Measurements from ENCODE around the gene TSEN54.
"Not testable (repeated sequence)": the region's sequence is repeated elsewhere in the genome, so short reads cannot be mapped to it uniquely, and the experiment has no call there.

The TSEN54 gene

DNA sequence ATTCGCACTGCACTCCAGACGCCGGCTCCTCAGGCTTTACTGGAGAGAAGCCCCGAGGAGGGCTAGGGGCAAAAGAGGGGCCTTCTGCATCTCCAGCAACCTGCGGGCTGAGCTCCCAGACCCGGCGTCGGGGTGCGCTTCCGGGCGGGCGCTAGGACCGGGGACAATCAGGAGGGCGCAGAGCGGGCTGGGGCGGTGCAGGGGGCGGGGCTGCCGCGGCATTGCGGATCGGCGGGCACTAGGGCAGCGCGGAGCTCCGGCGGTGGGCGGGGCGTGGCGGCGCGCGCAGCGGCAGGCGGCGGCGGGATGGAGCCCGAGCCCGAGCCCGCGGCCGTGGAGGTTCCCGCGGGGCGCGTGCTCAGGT is at the start of gene TSEN54:
Gene TSEN54 (plus strand): TSS at position 274 of the 364 bp plus-strand sequence. CDS start 33 bp downstream, at position 307.
- peak; percentile 95 for DNase-seq

DNA sequence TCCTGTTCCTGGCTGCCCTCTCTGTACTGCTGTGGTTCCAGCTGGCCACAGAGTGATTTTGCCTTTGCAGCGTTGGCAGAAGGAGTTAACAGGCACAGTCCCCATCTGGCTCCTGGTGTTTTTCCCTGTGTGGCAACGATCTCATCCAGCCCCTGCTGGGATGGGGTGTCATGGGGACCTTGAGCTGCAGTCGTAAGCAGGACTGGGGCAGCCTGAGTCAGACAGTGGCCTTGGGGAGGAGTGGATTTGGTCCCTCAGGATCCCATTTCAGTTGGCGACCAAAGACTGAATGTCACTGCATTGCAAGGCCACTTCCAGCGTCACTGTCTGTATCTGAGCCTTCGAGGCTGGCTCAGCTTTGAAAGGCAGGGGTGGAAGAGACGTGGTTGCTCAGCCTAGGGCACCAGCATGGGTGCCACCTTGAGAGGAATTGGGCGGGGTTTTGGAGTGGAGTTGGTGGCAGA is 48.0 kb upstream of the TSEN54 start:
- no peak for DNase-seq

DNA sequence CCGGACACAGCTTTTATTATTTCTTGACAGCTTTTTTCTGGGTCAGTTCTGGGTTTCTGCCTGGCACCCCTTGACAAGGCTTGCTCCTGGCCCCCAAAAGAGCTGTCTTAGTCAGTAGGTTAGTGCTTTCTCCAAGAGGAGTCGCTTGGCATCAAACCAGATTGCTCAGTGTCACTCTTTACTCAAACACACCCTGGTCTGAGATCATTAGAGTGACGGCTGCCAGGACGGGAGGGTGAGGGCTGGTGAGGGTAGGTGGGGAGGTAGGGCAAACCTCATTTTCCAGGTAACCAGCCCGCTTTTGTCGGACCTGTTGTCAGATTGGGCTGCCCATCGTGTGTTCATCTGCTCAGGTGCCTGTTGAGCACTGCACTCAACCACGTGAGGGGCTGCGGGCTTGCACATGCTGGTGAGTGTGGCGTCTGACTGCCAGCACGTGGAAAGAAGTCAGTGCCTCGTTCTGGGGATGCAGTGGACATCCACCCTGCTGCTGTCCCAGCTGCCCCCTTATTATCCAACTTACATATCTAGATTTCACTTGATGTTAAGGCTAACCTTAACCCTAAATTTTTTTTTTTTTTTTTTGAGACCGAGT is 47.5 kb upstream of the TSEN54 start:
- DNase-seq: no peak

DNA sequence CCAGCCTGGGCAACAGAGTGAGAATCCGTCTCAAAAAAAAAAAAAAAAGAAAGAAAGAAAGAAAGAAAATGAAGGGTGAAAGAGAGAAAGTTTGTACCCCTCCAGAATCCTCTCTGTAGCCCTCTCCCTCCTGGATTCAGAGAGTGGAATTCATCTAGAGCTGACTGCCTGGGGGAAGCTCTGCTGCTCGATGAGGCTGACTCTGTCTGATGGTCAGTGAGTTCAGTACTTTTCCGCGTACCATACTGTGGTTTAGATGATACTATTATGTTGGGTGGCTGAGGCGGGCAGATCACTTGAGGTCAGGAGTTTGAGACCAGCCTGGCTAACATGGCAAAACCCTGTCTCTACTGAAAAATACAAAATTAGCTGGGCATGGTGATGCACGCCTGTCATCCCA is 45.1 kb upstream of the TSEN54 start:
- DNase-seq: no peak

DNA sequence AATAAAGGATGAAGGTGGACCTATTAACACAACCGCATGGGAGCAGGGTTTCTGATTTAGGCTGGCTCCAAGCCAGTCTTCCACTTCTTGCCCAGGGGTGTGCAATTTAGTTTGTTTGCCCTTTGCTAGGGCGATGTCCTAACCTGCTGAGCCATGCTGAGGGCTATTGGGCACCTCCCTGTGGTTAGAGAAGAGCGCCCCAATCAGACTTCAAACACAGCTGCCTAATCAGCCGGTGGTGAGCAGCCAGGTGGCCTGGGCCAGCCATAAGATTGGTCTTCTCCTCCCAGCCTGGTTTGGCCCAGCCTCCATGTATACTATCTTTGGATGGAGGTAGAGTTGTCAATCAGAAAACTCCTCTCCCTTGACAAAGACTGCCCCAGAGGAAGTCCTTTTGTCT is 44.2 kb upstream of the TSEN54 start:
- no peak for DNase-seq

DNA sequence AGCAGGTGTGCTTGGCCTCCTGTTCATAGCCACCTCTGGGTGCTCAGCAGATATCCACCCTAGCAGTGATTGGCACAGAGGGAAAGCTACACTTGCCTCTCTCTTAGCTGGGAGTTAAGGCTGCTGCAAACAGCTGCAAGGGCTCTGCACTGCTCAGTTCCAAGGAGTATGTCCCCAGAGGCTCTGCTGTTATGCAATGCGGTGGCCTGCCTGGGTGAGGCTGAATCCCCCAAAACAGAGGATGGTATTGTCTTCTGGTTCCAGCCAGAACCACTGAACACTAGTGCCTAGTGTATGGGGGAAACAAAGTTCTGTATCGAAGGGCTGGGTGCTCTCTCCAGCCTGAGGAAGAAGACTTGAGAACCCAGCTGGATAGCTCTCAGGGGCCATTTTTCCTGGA is 43.1 kb upstream of the TSEN54 start:
- DNase-seq: no peak

DNA sequence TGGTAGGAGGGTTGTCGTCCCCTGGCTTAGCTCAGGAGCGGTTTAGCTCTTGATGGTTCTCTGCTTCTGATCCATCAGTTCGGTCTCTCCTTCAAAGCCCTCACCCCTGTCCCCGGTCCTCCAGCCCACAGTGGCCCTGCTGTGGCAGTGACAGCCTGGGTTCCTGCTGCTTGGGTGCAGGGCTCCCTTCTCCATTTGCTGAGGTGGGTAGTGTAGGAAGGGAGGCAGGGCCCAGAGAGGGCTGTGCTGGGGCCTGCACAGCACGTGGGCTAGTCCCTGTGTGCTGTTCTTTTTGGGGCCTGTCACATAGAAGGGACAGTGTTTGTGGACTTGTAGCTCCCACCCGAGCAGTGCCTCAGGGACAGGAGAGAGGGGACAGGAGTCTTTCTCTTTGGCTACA is 41.6 kb upstream of the TSEN54 start:
- no peak for DNase-seq

DNA sequence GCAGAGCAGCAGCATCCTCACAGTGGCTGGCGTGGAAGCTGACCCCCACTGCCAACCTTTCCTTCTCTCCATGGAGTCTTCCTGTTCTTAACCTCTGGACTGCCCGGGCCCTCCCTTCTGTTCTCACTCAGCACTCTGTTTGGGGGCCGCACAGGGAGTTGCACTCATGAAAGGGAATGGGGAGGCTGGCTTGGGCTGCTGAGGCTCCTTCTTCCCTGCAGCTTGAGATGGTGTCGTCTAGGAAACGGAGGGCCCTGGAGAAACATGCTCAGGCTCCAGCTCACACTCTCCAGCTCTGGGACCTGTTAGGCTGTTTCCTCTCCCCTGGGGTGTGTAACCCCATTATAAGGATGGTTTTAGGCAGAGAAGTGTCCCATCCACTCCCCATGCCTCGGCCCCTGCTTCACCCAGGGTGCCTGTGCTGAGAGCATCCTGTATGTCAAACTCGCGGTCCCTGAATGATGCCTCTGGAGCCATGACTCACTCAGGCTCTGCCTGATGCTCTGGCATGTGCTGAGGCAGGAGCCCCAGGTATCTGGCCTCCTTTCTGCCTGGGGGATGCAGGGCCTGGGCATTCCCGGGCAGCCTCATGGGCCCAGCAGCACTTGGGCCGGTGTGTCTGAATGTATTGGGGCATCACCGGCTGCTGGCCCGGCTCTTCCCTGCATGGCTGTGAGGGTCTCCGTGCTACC is 41.0 kb upstream of the TSEN54 start:
- DNase-seq: no peak

DNA sequence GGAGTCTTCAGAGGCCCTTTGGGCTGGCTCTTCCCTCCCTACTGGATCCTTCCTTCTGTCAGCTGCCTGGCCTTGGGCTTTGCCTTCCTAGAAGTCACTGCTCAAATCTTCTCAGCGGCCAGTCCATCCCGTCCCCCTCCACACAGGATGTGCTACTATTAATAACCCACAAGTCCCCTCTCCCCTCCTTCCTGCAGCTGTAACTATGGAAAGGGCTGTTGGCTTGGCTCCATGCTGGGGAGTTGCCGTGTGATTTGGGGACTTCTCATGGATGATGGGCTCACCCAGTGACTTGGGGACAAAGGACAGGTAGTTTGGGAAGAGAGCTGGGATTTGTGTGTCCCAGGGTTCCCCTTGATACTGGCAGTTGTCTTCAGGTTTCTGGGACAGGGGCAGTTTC is 40.5 kb upstream of the TSEN54 start:
- no peak for DNase-seq

DNA sequence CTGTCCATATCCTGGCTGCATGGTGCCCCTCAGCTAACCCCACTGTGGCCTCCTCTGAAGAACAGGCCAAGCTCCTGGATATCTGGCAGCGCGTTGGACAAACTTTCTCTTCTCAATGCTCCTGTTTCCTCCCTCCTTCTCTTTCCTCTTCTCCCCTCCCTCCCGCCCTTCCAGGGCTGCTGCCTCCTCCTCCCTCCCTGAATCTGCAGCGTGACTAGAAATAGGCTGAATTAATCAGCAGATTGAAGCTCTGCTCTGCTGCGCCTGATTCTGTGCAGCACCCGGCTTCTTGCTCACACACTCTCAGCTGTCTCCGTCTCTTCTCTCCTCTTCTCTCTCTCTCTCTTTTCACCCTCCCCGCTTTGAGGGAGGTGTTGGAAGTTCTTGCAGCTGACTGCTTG is 40.1 kb upstream of the TSEN54 start:
- DNase-seq: no peak

DNA sequence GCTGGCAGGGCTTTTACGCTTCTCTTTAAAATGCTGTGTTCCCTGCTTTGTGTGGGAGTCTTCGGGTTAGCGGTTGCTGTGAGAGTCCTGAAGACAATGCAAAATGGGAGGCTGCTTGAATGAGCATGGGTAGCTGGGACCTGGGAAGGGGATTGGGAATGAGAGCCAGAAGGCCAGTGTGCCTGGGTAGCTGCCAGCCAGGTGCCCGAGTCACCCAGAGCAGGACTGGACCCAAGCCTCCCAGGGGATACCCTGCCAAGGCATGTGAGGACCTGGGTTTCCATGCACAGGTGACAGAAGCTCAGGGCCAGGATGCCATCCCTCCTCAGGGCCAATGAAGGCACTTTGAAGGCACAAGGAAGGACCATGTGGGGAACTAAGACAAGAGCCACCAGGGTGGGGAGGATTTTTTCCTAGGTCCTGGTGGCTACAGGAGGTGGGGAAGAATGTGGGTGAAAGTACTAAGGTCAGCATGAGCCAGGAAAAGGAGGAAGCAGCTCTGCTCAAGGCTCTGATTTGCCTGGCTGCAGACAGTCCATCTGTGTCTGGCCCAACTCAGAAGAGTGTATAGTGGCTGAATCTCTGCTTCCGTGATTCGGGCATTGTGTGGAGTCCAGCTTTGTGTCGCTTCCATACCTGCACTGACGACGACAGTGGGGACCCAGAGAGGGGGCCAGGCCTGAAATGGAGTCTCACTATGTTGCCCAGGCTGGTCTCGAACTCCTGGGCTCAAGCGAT is 39.4 kb upstream of the TSEN54 start:
- no peak for DNase-seq

DNA sequence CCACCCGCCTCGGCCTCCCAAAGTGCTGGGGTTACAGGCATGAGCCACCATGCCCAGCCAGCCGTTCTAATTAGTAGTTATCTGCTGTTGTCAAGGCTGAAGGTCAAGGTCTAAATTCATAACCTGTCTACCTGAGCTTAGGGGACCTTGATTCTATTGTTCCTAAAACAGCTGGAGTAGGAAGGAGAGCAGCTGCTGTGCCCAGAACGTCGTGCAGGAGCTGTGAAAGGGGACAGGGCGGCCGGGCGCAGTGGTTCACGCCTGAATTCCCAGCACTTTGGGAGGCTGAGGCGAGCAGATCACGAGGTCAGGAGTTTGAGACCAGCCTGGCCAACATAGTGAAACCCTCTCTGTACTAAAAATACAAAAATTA is 38.9 kb upstream of the TSEN54 start:
- not testable (repeated sequence) for DNase-seq

DNA sequence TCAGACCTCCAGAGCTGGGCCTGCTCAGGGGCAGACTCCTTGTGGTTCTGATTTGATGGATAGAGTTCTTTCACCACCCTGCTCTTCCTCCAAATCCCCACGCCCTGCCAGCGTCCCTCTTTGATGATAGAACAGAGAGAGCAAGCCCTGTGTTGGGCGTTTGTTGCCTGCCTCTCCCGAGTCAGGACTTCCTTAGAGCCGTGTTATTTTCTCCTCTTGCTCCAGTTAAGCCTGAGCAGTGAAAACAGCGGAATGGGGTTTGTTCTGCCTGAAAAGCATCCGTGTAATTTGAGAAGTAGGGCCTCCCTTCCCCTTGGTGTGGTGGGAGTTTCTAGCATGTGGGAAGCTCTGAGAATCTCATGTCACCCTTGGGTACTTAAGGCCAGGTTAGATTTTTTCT is 37.8 kb upstream of the TSEN54 start:
- DNase-seq: no peak

DNA sequence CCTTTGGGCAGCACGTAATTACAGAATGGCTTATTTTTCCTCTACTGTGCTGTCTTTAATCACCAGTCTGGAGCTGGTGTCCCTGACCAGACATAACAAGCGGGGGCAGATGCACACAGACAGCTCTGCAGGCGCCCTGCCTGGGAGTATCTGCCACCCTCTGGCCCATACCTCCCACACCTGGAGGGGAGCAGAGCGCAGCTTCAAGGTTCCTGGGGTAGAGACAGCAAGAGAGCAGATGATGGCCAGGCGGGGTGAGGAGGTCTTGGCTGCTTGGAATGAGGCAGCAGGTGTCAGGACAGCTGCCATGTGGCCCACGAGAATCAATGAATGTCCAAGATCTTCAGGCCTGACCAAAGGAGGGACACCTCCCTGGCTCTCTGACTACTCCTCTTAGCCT is 36.0 kb upstream of the TSEN54 start:
- no peak for DNase-seq

DNA sequence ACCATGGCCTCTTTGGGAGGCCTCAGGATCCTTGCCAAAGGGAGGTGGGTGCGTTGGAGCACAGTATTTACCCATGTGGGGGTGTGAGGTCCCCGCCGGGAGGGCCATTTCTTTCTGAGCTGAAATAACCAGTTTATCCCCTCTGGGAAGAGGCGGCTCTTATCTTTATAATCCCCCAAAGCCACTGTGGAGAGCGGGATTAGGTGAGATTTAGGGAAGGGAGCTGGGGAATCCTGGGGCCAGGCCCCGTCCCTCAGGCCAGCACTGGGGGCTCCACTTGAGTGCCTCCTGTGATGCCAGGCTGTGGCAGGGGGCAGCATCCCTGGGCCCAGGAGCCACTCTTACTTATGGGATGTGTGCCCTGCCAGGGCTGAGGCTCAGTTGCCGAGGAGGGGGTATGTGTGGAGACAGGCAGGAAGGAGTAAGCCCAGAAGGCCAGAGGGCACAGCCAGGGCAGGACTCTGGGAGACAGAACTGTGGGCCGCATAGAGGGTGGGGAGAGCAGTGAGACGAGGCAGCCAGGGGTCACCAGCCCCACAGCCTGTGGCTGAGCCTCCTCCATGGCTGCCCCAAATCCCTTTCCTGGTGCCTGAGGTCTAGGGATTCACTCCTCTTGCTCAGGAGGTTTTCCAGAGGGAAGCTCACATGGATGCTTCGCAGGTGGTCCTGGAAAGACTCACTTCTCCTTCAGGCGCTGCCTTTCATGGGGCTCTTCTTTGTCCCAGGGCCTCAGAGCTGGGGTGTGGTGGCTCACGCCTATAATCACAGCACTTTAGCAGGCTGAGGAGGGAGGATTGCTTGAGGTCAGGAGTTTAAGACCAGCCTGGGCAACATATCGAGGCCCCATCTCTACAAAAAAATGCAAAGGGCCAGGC is 34.9 kb upstream of the TSEN54 start:
- no peak for DNase-seq

DNA sequence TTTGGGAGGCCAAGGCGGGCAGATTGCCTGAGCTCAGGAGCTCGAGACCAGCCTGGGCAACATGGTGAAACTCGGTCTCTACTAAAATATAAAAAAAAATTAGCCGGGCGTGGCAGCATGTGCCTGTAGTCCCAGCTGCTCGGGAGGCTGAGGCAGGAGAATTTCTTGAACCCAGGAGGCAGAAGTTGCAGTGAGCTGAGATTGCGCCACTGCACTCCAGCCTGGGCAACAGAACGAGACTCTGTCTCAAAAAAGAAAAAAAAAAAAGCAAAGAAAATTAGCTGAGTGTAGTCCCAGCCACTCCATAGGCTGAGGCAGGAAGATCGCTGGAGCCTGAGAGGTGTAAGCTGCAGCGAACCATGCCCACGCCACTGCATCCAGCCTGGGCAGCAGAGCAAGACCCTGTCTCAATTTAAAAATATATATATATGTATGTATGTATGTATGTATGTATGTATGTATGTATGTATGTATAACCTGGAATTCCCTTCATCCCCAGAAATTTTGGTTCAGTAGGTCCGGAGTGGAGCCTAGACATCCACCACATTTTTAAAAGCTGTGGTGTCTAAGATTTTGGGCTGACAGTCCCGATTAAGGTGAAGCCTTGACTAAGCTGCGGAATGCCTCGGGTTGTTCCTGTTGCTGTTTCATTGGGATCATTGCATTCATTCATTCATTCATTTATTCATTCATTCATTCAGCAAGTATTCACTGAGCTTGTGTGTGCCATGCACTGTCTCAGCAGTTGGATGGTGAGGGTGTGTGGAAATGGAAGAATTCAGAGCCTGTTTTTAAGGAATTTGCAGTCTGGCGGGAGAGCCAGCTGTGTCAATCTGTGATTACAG is 34.0 kb upstream of the TSEN54 start:
- no peak for DNase-seq

DNA sequence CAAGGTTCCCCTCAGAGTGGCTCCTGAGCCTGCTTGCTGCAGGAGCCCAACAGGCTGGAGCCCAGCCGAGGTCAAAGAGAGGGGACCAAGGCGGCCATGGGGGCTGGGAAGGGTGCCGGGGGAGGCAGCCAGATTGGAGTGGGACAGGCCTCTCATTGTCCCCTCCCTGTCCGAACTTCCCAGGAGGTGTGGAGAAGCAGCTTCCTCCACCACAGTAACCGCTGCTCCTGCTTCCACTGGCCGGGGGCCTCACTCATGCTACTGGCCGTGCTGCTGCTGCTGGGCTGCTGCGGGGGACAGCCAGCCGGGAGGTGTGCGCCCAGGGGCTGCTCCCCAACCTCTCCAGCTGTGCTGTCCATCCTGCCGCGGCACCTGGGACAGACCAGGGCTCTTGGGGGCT is 30.6 kb upstream of the TSEN54 start:
- no peak for DNase-seq

DNA sequence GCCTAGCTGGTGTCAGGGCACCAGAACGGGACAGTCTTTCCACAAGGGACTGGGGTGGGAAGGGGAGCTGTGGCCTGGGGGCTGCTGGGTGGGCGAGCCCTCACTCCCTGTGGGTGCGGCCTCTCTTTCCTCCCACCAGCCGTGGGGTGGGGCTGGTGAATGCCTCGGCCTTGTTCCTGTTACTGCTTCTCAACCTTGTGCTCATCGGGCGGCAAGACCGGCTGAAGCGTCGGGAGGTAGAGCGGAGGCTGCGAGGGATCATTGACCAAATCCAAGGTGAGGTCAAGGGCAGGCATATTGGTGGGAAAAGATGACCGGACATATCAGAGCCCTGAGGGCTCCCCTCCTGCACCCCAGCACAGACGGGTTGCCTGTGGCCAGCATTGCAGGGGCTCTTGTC is 30.2 kb upstream of the TSEN54 start:
- no peak for DNase-seq

DNA sequence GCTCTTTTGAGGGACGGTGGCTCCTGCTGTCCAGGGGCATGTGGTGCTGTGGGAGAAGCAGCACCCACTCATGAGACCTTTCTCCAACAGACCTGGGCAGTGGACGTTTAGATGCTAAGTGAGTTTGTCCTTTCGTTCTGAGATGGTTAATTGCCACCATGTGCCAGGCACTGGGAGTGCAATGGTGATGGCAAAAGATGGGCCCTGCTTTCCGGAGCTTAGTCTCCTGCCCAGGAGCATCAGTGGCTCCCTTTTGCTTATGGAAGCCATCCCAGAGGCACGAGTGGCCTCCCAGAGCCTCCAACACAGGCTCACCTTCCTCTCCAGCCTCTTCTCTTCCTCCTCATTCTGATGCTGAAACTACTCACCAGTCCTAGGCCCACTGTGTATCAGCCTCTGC is 29.4 kb upstream of the TSEN54 start:
- DNase-seq: no peak

DNA sequence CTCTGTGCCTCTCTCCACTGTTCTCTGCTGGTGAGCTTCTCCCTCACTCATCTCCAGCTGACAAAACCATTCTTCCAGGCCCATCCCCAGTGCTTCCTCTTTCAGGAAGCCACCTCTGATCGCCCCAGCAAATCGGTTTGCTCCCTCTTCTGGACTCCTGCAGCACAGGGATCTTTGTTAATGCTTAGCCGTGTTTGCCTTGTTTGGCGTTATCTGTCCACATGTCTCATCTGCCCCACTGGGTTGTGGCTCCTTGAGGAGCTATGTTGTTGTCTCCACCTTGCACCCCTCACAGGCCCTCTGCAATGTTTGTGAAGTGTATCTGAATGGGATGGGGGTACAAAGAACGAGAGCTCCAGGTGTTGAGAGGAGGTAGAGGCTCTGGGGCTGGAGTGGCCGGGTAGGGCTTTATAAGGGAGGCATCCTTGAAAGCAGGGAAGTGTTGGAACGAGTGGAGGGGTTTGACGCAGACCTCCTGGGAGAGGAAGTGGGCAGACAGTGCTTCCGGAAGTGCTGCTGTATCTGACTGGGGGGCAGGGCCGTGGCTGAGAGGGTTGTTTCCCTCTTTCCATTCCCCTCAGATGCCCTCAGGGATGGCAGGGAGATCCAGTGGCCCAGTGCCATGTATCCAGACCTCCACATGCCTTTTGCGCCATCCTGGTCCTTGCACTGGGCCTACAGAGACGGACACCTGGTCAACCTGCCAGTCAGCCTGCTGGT is 28.8 kb upstream of the TSEN54 start:
- DNase-seq: peak; percentile 19

DNA sequence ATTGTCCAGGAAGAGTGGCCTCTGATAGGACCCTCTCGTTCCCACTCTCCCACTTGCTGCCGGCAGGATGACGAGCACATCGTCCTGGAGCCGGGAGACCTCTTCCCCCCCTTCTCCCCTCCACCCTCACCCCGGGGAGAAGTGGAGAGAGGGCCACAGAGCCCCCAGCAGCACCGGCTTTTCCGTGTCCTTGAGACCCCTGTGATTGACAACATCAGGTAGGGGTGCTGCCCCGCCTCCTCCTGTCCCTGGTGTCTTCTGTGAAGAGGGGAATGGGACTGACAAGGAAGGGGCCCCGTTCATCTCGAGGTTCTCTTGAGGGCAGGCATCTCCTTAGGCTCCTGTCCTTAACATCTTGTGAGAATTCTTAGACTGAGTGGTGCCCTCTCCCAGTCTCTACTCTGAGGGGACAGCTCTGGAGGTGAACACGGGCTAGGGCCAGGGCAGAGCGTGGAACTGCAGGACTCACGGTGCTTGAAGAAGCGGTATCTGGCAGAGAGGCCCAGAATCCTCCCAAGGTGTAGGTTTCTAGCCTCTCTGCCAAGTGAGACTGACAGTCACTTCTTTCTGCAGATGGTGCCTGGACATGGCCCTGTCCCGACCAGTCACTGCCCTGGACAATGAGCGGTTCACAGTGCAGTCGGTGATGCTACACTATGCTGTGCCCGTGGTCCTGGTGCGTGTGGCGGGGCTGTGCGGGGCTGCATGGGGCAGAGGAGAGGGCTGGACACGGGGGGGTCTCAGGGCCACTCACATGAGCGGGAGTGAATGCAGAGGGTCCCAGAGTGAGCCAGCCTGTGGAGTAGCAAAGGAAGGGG is 27.4 kb upstream of the TSEN54 start:
- DNase-seq: no peak

All from activated CD4-positive, alpha-beta T cell treated with anti-CD3 and anti-CD28 coated beads, Interleukin-2, amount 50 U/mL, for 1 hour (primary cell).